Kidney (tissue), 14 donors: ENCODE results near the gene ECT2L. TPM values are rescaled to one million over a fixed set of nuclear protein-coding genes. Genes with fewer than 3 reads are reported as not detected.

ENCODE experiments used
- DNase-seq, 5 donors: peaks; one replicate each; pipeline ENCODE4 v3.0.0-alpha.2; 2013 to 2020
- FAIRE-seq: peaks from 2 replicates; lab custom pipeline; 2012; peaks lifted over from hg19 to GRCh38; lab: Jason Lieb, UNC
- H3K27ac ChIP-seq, 2 donors: one replicate each; pipeline ENCODE4 v1.7.0; 2013; ENCODE audit warnings: low read depth in 2 of 2, low read length in 2 of 2, inconsistent platforms in 1 of 2
- H3K27me3 ChIP-seq: one replicate; pipeline ENCODE4 v1.7.1; 2013; ENCODE audit warnings: low read length, inconsistent platforms; ENCODE audit not compliant: control insufficient read depth, insufficient read depth
- H3K36me3 ChIP-seq, 3 donors: one replicate each; pipeline versions ENCODE4 v1.7.0 to v1.7.1; 2013; ENCODE audit warnings: low read length in 3 of 3, control low read depth in 1 of 3, inconsistent platforms in 1 of 3; ENCODE audit not compliant: insufficient read depth in 3 of 3, control insufficient read depth in 2 of 3
- H3K4me1 ChIP-seq, 3 donors: one replicate each; pipeline versions ENCODE4 v1.7.0 to v1.7.1; 2013; ENCODE audit warnings: low read length in 3 of 3, inconsistent platforms in 1 of 3, low read depth in 1 of 3; ENCODE audit not compliant: control insufficient read depth in 2 of 3, insufficient read depth in 2 of 3
- H3K4me3 ChIP-seq, 3 donors: one replicate each; pipeline versions ENCODE4 v1.7.0 to v1.8.1; 2013; ENCODE audit warnings: low read length in 3 of 3, control low read depth in 1 of 3, inconsistent platforms in 1 of 3
- H3K9ac ChIP-seq, 3 donors: one replicate each; pipeline versions ENCODE4 v1.7.0 to v1.7.1; 2013; ENCODE audit warnings: low read length in 3 of 3, control low read depth in 1 of 3, inconsistent platforms in 1 of 3
- H3K9me3 ChIP-seq, 3 donors: one replicate each; pipeline versions ENCODE4 v1.7.0 to v1.7.1; 2013; ENCODE audit warnings: low read length in 3 of 3, control low read depth in 1 of 3, inconsistent platforms in 1 of 3; ENCODE audit not compliant: control insufficient read depth in 2 of 3, insufficient read depth in 1 of 3
- intact Hi-C: fragments of 100-400 bp; cut with DNase I; formaldehyde crosslinking; loops from one replicate; pipeline ENCODE4 v1.11.1; 2022
- polyA plus RNA-seq: library from polyadenylated mRNA; stranded (reverse); fragments of 350-450 nt; fragmentation: Illumina TruSeq; extraction: RNeasy Lipid Tissue Mini Kit (QIAGEN cat#74804); gene quantifications from one replicate; pipeline ENCODE4 v1.2.3, GENCODE V29; 2014; ENCODE audit warnings: low read depth, low replicate concordance; ENCODE audit not compliant: insufficient read depth
- total RNA-seq: library from RNA; stranded (reverse); fragmentation: NEBNext Ultra II Directional; extraction: Animal tissue kit (Norgen Biotek cat#: 25700); gene quantifications from one replicate; pipeline ENCODE4 v1.2.1, GENCODE V29; 2021
- TF ChIP-seq, protein P1 (sequence below): IDR thresholded peaks from 3 replicates; pipeline ENCODE4 v1.5.1; 2012; ENCODE audit warnings: mild to moderate bottlenecking, moderate library complexity, borderline replicate concordance; ENCODE audit not compliant: insufficient read depth; ENCODE audit errors: extremely low read depth
- donor health status: control.
- donor health status: control.
- donor health status: control.
- donor health status: control.
- donor health status: control.
- donor health status: DM: yes; HTN: yes; CAD: no.
- donor health status: Normal renal cell carcinoma (clear cell type).

Gene ECT2L
- total and polyA plus RNA-seq, 2 donors from 2014 or later = 0.13 TPM; not detected in 1

DNA sequence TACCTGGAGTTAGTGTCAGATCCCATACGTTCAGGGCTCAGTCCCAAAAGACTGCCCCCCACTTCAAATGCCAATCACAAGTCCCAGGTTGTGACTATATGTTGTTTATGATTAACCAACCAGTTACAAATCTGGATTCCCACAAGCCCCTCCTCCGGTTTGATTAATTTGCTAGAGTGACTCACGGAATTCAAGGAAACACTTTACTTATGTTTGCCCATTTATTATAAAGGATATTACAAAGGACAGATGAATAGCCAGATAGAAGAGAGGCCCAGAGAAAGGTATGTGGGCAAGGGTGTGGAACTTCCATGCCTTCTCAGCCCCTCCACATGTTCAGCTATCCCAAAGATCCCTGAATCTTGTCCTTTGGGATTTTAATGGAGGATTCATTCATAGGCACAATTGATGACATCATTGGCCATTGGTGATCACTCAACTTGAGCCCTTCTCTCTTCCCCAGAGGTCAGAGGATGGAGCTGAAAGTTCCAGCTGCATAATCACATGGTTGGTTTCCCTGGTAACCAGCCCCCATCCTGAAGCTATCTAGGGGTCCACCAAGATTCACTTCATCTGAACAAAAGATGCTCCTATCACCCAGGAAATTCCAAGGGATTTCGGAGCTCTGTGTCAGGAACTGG lies 2.0 kb downstream of the ECT2L start:
- intact Hi-C loops = no loop called here
- H3K4me3 ChIP-seq = no peak overlapping the region
- H3K27ac ChIP-seq = no peak overlapping the region
- no peaks in the 10 kb centered on the region for H3K9me3 ChIP-seq
- TF ChIP-seq, protein P1, sequence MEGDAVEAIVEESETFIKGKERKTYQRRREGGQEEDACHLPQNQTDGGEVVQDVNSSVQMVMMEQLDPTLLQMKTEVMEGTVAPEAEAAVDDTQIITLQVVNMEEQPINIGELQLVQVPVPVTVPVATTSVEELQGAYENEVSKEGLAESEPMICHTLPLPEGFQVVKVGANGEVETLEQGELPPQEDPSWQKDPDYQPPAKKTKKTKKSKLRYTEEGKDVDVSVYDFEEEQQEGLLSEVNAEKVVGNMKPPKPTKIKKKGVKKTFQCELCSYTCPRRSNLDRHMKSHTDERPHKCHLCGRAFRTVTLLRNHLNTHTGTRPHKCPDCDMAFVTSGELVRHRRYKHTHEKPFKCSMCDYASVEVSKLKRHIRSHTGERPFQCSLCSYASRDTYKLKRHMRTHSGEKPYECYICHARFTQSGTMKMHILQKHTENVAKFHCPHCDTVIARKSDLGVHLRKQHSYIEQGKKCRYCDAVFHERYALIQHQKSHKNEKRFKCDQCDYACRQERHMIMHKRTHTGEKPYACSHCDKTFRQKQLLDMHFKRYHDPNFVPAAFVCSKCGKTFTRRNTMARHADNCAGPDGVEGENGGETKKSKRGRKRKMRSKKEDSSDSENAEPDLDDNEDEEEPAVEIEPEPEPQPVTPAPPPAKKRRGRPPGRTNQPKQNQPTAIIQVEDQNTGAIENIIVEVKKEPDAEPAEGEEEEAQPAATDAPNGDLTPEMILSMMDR = no peak
- H3K9ac ChIP-seq = no peak overlapping the region
- no peaks in the 10 kb centered on the region for H3K27me3 ChIP-seq
- FAIRE-seq = no peak
- DNase-seq = no peak
- no peaks in the 10 kb centered on the region for H3K36me3 ChIP-seq
- no peaks in the 10 kb centered on the region for H3K4me1 ChIP-seq

DNA sequence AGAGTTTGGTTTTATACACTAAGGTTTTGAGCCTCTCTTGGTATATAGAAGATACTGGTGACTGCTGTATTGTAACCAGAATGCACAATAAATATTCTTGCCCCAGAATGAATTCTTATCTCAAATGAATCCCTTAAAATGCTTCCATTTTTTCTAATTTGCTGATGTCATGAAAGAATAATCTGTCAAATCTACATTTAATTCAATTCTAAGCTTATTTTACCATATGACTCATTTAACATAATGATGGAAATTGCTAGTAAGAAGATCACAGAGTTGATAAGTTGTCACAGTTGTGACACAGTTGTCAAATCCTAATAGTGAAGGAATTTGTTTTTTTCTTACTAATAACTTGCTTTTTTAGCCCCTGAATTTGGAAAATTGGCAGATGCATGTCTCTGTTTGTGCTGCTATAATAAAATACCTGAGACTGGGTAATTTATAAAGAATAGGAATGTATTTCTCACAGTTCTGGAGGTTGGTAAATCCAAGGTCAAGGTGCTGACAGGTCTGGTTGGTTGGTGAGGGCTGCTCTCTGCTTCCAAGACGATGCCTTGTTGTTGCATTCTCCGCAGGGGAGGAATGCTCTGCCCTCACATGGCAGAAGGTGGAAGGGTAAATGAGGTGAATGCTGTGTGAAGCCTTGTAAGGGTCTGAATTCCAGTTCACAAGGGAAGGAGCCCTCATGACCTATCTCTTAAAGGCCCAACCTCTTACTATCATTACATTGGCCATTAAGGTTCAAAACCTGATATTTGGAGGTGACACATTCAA lies 4.7 kb downstream of the ECT2L start:
- DNase-seq = no peak
- TF ChIP-seq, protein P1 = no peak
- no peak overlapping the region for H3K27ac ChIP-seq
- H3K9me3 ChIP-seq = no peaks in the 10 kb centered on the region
- H3K9ac ChIP-seq = no peak overlapping the region
- no peak for FAIRE-seq
- no peaks in the 10 kb centered on the region for H3K4me1 ChIP-seq
- no peaks in the 10 kb centered on the region for H3K27me3 ChIP-seq
- no peaks in the 10 kb centered on the region for H3K36me3 ChIP-seq
- no peak overlapping the region for H3K4me3 ChIP-seq
- intact Hi-C loops = no loop called here

DNA sequence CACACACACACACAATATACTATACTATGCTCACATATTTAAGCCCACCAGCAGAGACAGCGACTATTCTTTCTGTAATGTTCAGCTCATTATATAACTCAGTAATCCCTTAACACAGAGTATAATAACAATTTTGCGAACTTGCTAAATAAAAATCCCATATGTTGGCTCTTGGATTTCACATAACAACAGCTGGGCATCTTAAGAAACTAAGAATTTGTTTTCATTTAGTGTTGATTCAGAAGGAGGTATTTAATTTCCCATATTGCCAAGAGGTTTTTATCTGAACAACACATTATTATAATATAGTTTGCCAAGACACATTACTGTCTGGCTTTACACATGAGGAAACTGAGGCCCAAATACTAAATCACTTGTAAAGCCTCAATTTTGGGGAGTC lies 7.4 kb downstream of the ECT2L start:
- FAIRE-seq (no peak), DNase-seq (no peak)
- TF ChIP-seq, protein P1 = no peak
- no peak overlapping the region for H3K27ac ChIP-seq
- H3K27me3 ChIP-seq = no peaks in the 10 kb centered on the region
- H3K9ac ChIP-seq = no peak overlapping the region
- H3K9me3 ChIP-seq = no peaks in the 10 kb centered on the region
- H3K4me1 ChIP-seq = no peaks in the 10 kb centered on the region
- intact Hi-C loops = no loop called here
- no peaks in the 10 kb centered on the region for H3K36me3 ChIP-seq
- no peak overlapping the region for H3K4me3 ChIP-seq
